Stimulated activated CD4-positive, alpha-beta T cell treated with anti-CD3 and anti-CD28 coated beads, Interleukin-1b, Interleukin-23, amount 100 ng/mL, for 4 hours (primary cell): ENCODE data around the gene TGFB3.
"Not testable (repeated sequence)": the region's sequence is repeated elsewhere in the genome, so short reads cannot be mapped to it uniquely, and the experiment has no call there.

Experiments used
- DNase-seq, 2 donors: peaks; one replicate each; pipeline ENCODE4 v3.0.0-alpha.2; 2020; ENCODE audit warnings: low read depth in 2 of 2

TGFB3 gene

GRCh38 chr14:75981426-75982265 is at the start of gene TGFB3:
TGFB3 (minus strand) TSS chr14:75981995; CDS start chr14:75980893, 1,102 bp downstream.
- peak; percentile 25 to 44 for DNase-seq

- no peak for DNase-seq
These were observed 42.6 kb upstream of the TGFB3 start for GRCh38 chr14:76024211-76024907.

GRCh38 chr14:76023757-76024156 is 42.0 kb upstream of the TGFB3 start:
- DNase-seq = no peak

- DNase-seq = no peak
These were observed 41.2 kb upstream of the TGFB3 start for GRCh38 chr14:76022991-76023390.

- no peak for DNase-seq
These were observed 37.9 kb upstream of the TGFB3 start for GRCh38 chr14:76019676-76020075.

GRCh38 chr14:76015668-76016067 is 33.9 kb upstream of the TGFB3 start:
- no peak for DNase-seq

- no peak for DNase-seq
These were observed 33.4 kb upstream of the TGFB3 start for GRCh38 chr14:76015191-76015590.

GRCh38 chr14:76012354-76012753 is 30.6 kb upstream of the TGFB3 start:
- no peak for DNase-seq

GRCh38 chr14:76011930-76012329 is 30.1 kb upstream of the TGFB3 start:
- no peak for DNase-seq

- DNase-seq = not testable (repeated sequence)
These were observed 27.8 kb upstream of the TGFB3 start for GRCh38 chr14:76009627-76010026.

- DNase-seq = no peak
These were observed 26.1 kb upstream of the TGFB3 start for GRCh38 chr14:76007852-76008251.

GRCh38 chr14:76007379-76007778 is 25.6 kb upstream of the TGFB3 start:
- DNase-seq = no peak

- no peak for DNase-seq
These were observed 24.5 kb upstream of the TGFB3 start for GRCh38 chr14:76006253-76006652.

GRCh38 chr14:76002383-76002782 is 20.6 kb upstream of the TGFB3 start:
- no peak for DNase-seq

- DNase-seq = no peak
These were observed 17.9 kb upstream of the TGFB3 start for GRCh38 chr14:75999511-76000190.

- DNase-seq = no peak
These were observed 14.7 kb upstream of the TGFB3 start for GRCh38 chr14:75996488-75996887.

GRCh38 chr14:75995372-75996041 is 13.7 kb upstream of the TGFB3 start:
- no peak for DNase-seq

GRCh38 chr14:75993567-75994041 is 11.8 kb upstream of the TGFB3 start:
- no peak for DNase-seq

- no peak for DNase-seq
These were observed 10.0 kb upstream of the TGFB3 start for GRCh38 chr14:75991753-75992152.

- DNase-seq = no peak
These were observed 8.5 kb upstream of the TGFB3 start for GRCh38 chr14:75990297-75990696.

- DNase-seq = no peak
These were observed 7.3 kb upstream of the TGFB3 start for GRCh38 chr14:75989134-75989533.
